Myocyte (in vitro differentiated cells): ENCODE results near the gene LYRM7. TPM values are rescaled to one million over a fixed set of nuclear protein-coding genes. Genes with fewer than 3 reads are reported as not detected.
"Not testable (repeated sequence)": the region's sequence is repeated elsewhere in the genome, so short reads cannot be mapped to it uniquely, and the experiment has no call there.

ENCODE experiments used
- DNase-seq: peaks from one replicate; pipeline ENCODE4 v3.0.0-alpha.2; 2012; ENCODE audit warnings: low read depth
- total RNA-seq: library from RNA; depleted of rRNA; stranded (reverse); fragments of >200 nt; gene quantifications from 2 replicates; pipeline ENCODE4 v1.2.3, GENCODE V29; 2014

LYRM7 gene
- total RNA-seq, 1 donor from 2014 or later: 6.5 TPM

DNA sequence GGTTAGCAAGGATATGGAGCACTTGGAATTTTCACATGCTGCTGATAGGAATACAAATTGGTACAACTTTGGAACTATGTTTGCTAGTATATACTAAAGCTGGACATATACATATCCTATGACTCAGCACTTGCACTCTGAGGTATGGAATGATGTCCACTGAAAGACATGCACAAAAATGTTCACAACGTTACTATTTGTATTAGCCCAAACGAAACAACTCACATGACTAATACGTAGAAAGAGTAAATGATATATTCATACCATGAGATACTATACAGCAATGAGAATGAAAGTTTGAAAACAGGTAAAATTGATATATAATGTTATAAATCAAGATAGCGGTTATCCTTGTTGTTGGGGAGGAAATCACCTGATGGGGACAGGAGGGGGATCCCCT is 47.6 kb downstream of the LYRM7 start:
- no peak for DNase-seq

DNA sequence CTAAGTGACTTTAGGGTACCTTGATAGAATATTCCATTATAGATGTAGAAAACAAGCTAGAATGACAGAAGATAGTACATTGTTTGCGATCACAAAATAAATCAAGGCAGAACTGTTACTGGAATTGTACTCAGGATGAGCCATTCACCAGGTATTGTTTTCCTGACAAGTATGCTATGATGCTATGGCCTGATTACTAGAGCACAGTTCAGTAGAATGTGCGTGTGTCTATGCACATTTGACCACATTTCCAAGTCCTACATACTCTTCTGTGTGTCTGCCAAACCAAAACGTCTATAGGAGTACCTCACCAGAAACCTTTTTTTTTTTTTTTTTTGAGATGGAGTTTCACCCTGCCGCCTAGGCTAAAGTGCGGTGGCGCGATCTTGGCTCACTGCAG is 49.8 kb downstream of the LYRM7 start:
- DNase-seq: no peak

DNA sequence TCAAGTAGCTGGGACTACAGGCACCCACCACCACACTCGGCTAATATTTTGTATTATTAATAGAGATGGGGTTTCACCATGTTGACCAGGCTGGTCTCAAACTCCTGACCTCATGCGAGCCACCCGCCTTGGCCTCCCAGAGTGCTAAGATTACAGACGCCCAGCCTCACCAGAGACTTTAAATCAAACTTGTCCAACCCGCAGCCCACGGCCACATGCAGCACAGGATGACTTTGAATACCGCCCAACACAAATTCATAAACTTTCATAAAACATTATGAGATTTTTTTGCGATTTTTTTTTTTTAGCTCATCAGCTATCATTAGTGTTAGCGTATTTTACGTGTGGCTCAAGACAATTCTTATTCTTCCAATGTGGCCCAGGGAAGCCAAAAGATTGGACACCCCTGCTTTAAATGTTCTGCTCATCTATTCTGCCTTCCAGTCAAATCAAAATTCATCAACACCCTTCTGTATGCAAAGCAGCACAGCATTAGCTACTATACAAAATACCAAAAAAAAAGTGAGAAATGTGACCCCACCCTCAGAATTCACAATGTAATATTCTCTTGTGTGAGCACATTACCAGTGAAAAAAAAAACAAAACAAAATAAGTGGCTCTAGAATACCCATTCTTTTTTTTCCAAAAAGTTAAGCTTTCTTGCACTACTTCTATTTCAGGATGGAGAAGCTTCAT is 50.4 kb downstream of the LYRM7 start:
- DNase-seq: no peak

DNA sequence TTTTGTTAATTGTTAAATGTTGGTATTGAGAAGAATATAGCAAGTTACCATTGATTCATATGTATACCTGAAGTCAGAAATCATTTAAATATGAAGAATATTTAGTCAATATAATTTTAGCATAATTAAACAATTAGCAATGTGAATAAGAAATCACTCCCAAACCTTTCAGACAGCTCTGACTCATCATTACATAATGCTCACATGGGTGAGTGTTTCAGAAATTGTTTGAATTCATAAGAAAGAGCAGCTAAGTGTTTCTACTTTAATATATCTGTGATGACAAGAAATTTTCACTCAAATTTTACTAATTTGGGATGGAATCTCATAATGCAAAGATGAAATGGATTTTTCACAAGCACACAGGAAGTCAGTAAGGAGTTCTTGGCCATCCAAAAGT is 51.1 kb downstream of the LYRM7 start:
- DNase-seq: no peak

DNA sequence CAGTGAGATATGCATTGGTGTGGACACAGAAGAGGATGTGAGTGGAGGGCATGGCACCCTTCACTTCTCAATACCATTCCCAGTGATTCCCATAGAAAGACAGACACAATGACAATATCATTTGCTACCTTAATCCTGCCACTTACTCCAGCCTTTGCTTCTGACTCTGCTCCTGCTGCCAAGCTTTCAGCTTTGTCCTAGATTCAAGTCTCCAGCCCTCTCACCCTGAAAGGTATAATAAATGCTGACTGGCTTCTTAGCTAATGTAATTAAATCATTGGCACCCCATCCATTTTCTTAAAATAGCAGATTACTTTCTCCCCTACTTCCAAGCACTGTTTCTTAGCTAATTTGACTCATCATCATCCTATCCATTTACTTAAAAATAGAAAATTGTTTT is 52.0 kb downstream of the LYRM7 start:
- DNase-seq: no peak

DNA sequence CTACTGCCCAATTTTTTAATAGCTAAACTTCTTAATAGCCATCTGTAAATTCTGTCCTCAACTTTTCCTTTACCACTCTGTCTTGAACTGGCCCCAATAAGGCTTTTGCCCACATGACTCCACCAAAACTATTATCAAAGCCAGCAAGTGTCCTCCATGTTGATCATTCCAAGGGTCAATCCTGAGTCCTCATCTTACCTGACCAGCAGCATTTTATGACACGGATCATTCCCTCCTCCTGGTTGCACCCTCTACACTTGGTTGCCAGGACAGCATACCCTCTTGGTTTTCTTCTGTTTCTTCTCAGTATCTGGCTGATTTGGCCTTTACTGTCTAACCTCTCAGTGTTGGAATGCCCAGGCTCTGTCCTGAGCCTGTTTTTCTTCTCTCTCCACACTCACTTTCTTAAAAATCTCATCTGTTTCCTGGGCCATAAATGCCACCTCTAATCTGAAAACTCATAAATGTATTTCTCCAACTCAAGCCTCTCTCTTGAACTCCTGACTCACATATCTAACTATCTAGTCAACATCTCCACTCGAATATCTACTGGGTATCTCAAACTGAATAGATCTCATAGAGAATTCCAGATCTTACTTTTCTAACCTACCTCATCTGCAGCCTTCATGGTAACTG is 53.1 kb downstream of the LYRM7 start:
- DNase-seq: no peak

DNA sequence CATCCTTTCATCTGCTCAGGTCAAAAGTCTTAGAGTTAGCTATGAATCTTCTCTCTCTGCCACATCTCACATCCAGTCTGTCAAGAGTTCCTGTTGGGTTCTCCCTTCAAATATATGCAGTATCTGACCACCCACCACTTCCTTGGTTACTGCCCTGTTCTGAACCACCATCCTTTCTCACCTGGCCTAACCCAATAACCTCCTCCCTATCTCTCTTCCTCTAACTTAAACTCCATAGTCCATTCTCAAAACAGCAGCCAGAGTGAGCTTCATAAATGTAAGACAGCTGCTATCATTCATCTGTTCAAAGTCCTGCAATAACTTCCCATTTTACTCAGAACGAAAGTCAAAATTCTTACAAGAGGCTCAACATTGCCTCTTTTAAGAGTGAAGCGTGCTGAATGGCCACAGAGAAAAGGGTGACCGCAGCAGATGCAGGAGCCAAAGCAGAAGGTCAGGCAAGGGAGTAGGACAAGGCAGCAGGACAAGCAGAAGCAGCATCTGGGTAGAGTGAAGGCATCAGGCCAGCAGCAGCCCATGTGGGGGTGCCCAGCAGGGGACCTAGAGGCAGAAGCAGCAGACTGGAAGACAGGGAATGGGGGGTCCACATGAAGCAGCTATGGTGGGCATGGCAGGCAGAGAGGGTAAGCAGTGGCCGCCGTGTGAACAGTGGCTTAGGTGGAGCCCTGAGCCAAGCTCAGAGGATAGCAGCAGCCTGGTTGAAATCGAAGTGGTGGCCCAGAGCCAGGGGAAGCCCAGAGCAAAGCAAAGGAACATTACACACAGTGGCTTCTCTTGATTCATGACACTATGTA is 53.9 kb downstream of the LYRM7 start:
- no peak for DNase-seq

DNA sequence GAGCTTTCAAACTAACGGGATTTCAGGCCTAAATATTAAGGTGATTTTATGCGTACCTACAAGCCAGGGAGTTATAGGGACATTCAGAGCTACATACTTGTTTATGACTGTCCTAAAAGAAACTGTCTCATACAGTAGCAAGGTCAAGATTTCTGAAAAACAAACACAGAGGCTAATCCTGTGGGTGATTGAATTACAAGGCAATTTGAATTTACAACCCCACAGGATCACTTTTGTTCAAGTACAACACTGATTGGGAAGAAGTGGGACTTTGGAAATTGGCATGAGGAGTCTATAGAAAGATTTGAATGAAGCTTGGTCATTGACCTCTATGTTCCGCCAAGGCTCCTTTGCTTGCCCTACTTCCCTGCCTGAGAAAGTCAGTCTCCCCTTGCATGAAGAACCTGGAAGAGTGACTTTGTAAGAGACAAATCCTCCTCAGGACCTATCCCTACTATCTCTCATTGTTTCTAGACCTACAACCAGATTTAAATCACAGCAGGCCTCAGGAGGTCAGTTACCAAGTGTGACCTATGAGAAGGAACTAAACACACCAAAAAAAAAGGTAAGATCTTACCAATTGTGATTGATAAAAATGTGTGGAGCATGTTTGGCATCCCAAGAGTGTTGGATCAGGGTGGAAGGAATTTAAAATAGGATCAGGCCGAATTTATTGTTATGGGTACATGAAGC is 54.7 kb downstream of the LYRM7 start:
- DNase-seq: no peak

DNA sequence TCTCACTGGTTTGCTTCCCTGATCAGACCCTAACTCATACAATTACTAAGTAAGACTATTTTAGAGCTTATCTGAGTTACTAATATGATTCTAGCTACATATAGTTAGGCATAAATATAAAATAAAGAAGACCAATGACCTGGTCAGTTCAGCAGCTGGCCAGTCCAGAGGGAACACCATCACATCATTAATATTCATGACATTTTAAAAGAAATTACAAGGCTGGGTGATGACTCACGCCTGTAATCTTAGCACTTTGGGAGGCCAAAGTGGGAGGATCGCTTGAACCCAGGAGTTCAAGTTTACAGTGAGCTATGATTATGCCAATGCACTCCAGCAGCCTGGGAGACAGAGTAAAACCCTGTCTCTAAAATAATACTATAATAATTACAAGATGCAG is 56.2 kb downstream of the LYRM7 start:
- DNase-seq: no peak

DNA sequence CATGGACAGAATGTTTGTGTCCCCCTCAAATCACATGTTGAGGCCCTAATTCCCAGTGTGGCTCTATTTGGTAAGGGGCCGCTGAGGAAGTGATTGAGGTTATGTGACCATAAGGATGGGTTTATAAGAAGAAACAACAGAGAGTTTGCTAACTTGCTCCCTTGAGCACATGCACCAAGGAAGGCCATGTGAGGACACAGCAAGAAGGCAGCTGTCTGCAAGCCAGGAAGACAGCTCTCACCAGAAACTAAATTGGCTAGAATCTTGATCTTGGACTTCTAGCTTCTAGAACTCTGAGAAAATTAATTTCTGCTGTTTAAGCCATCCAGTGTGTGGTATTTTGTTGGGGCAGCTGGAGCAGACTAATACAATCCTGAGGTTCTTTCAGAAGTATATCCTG is 57.9 kb downstream of the LYRM7 start:
- DNase-seq: peak; percentile 43

DNA sequence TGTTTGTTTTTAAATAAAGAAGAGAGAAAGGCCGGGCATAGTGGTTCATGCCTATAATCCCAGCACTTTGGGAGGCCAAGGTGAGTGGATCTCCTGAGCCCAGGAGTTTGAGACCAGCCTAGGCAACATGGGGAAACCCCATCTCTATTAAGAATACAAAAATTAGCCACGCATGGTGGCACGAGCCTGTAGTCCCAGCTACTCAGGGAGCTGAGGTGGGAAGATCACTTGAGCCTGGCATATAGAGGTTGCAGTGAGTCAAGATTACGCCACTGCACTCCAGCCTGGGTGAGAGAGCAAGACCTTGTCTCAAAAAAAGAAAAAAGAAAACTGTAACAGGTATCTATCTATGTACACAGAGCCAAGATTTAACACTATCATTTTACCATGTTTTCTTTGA is 58.9 kb downstream of the LYRM7 start:
- no peak for DNase-seq

DNA sequence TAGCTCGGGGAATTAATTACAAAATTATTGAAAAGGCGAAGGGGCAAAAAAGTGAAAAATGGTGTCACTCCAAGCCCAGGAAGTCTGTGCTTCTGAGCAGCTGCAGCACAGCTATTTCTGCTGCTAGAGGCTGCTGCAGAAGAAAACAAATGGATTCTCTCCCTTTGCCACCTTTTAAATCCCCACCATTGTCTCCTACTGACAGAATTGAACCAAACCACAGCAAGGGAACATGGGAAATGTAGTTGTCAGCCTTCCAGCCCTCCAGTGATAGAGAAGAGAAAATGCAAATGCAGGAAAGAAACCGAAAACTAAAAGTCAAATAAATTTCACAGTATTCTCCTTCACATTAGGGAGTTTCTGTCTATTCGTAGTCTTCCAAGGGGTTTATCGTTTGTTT is 59.7 kb downstream of the LYRM7 start:
- peak; percentile 34 for DNase-seq

DNA sequence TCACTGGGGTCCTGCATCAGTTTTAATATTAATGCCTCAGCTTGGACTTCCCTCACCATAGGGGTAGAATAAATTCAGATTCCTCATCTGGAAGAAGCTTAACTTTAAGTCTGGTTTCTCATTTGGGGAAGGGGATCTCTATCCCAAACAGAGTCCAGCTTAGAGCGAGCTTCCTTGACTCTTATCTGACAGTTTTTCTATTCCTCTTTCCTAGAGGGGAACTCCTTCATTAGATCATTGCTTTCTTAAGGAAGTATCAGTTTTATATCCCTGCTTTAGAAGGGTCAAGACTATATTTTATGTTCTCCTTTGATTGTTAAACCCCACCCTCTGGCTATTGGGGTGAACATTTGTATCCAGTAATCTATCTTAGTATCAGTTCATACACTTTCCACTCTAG is 68.9 kb downstream of the LYRM7 start:
- DNase-seq: no peak

DNA sequence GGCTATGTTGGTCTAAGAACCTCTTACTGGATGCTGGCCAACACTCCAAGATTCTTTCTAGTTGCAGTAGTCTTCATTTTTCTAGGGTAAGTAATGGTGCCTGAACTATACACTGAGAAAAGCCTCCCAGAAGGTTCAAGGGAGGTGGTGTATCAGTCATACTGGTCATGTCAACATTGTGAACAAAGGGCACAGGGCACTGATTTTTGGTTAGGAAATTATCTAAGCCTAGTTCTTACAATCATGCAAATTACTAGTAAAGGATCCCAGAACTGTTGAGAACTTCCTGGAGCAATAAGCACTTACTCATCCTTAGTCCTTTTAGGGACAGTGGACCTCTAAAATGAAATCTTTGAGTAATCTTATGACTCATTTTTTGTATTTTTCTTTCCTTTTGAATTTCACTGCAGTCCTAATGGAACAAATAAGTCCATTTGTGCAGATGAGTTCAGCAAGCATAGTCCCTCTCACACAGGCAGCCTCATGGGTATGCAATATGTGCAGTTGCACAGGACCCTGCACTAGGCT is 72.0 kb downstream of the LYRM7 start:
- DNase-seq: no peak

DNA sequence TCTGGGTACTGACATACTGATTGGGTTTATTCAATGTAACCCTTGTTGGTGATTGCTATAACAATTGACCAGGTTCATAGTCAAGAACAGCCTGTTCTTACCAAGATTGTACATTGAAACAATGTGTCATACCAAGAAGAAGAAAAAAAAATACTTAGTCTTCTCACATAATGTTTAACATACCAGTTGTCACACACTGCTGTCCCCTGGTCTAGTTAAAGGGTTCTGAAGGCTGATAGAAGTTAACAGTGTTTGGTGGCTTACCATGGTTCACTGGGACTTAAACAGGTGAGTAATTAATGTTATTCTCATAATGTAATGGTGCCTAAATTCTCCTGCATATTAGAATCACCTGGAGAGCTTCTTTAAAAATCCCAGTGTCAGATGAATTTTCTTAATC is 74.6 kb downstream of the LYRM7 start:
- DNase-seq: no peak

DNA sequence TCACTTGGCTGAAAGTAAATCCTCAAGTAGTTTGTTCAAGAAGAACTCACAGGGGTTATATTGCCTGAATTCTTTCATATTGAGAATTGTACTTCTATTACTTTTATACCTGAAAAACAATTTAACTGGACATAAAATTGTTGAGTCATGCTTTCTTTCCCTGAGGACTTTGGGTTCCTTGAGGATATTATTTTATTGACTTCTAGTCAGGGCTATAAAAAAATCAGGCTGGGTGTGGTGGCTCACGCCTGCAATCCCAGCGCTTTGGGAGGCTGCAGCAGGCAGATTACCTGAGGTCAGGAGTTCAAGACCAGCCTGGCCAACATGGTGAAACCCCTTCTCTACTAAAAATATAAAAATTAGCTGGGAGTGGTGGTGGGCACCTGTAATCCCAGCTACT is 75.2 kb downstream of the LYRM7 start:
- DNase-seq: no peak

DNA sequence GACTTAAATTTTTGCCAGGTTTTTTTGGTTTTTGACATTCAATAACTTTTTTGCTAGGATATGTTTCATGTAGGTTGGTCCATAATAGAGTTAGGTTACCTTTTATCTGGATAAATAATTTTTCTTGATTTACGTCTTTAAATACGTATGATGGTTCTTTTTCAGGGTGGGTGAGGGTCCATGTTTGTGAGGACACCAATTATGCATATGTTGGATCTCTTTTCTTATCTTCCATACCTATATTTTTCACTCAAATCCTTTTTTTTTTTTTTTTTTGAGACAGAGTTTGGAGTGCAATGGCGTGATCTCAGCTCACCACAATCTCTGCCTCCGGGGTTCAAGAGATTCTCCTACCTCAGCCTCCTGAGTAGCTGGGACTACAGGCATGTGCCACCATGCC is 75.8 kb downstream of the LYRM7 start:
- no peak for DNase-seq

DNA sequence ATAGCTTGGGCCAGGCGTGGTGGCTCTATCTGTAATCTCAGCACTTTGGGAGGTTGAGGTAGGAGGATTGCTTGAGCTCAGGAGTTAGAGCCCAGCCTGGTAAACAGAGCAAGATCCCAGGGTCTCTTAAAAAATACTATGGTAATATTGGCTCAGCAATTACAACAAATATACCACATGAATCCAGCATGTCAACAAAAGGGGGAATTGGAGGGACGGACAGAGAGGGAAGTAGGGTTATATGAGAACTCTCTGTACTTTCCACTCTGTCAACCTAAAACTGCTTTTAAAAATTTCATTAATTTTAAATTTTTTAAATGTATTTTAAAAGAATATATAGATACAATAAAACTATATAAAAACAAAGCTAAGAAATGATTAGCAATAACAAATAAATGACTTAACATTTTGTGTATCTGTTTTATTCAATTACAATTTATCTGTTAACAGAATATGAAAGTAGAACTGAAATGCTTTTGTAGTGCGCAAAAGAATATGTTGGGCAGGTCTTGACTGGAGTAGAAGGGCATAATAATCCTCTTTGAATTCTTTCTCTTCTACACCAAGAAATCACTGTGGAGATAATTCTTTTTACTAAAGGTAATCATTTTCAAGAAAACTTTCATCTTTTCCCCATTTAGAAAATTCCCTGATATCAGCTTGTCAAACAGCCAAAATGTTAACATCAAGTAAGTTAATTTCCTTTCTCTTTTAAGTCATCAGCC is 80.2 kb downstream of the LYRM7 start:
- no peak for DNase-seq

DNA sequence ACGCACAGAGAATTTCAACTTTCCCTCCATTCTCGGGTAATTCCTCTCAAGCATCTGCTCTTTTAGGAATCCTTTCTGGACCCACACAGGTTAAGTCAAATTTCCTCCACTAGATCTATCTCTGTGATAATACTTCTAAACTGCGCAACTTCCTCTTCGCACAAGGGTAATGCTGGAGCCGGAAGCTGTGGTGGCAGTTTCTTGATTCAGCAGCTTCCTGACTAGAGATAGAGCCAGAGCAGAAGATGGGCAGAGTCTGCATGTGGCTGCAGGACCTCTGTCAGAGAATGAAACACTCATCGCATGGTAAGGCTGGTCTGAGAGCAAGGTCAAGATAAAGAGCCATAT is 82.1 kb downstream of the LYRM7 start:
- no peak for DNase-seq

DNA sequence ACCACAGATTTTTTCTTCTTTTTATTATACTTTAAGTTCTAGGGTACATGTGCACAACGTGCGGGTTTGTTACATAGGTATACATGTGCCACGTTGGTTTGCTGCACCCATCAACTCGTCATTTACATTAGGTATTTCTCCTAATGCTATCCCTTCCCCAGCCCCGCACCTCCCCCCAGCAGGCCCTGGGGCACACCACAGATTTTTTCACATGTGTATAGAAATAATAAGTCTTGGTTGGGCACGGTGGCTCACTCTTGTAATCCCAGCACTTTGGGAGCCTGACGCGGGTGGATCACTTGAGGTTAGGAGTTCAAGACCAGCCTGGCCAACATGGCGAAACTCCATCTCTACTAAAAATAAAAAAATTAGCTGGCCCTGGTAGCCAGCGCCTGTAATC is 83.3 kb downstream of the LYRM7 start:
- DNase-seq: not testable (repeated sequence)

DNA sequence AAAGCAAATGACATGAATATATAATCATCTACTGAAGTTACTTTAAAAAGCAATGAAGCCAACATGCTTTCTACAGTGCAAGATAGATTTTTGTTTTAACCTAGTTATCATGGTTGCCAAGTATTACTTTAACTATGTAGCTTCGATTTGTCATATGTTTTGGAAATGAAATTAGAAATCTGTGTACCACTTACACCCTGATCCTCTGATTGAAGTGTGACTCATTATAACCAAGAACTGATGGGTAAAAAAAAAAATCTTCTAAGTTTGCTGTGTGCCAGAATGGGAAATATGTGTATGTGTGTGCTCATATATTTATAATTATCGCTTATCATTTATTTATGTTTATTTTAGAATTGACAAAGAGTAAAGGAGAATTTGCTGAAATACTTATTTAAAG is 84.0 kb downstream of the LYRM7 start:
- DNase-seq: no peak
